SK-N-SH treated with all-trans-retinoic acid at 6 μM for 48 hours (cell line): ENCODE results near the gene TMBIM4.

Experiments
- ATAC-seq: fragments of 200-7000 bp; cut with Tn5 transposase; 3 replicates; pipeline ENCODE4 v1.9.1; 2020; ENCODE audit warnings: mild to moderate bottlenecking, moderate library complexity
- ARNTL ChIP-seq: fragments of 450-650 bp; formaldehyde crosslinking; IDR thresholded peaks from 2 replicates; pipeline ENCODE4 v1.5.0; 2020; ENCODE audit warnings: low read depth, mild to moderate bottlenecking, moderate library complexity, borderline replicate concordance
- BACH2 ChIP-seq: fragments of 250-450 bp; sonication (Bioruptor Pico); IDR thresholded peaks from 2 replicates; pipeline ENCODE4 v1.9.0; 2021; ENCODE audit warnings: mild to moderate bottlenecking, borderline replicate concordance
- CSDC2 ChIP-seq: fragments of 250-450 bp; sonication (Bioruptor Pico); IDR thresholded peaks from 2 replicates; pipeline ENCODE4 v1.5.0; 2020; ENCODE audit warnings: mild to moderate bottlenecking, moderate library complexity
- ESRRG ChIP-seq: fragments of 250-450 bp; sonication (Bioruptor Pico); IDR thresholded peaks from 2 replicates; pipeline ENCODE4 v1.6.1; 2021; ENCODE audit warnings: mild to moderate bottlenecking
- GLIS3 ChIP-seq: fragments of 250-450 bp; sonication (Bioruptor Pico); IDR thresholded peaks from 2 replicates; pipeline ENCODE4 v1.5.0; 2020; ENCODE audit warnings: mild to moderate bottlenecking, moderate library complexity
- OSR1 ChIP-seq: fragments of 250-450 bp; sonication (Bioruptor Pico); IDR thresholded peaks from 2 replicates; pipeline ENCODE4 v1.8.0; 2022; ENCODE audit warnings: moderate library complexity, mild to moderate bottlenecking, inconsistent platforms
- RARB ChIP-seq: fragments of 250-450 bp; sonication (Bioruptor Pico); IDR thresholded peaks from 2 replicates; pipeline ENCODE4 v1.8.0; 2021; ENCODE audit warnings: mild to moderate bottlenecking, moderate library complexity
- SNAI2 ChIP-seq: fragments of 250-450 bp; sonication (Bioruptor Pico); IDR thresholded peaks from 2 replicates; pipeline ENCODE4 v1.5.0; 2020; ENCODE audit warnings: mild to moderate bottlenecking, moderate library complexity
- TCF4 ChIP-seq: fragments of 250-450 bp; sonication (Bioruptor Pico); IDR thresholded peaks from 2 replicates; pipeline ENCODE4 v1.8.0; 2021; ENCODE audit warnings: mild to moderate bottlenecking, moderate library complexity, borderline replicate concordance
- TOX ChIP-seq: fragments of 250-450 bp; sonication (Bioruptor Pico); IDR thresholded peaks from 2 replicates; pipeline ENCODE4 v1.8.0; 2021; ENCODE audit warnings: mild to moderate bottlenecking, moderate library complexity, borderline replicate concordance
- ZFP3 ChIP-seq: fragments of 250-450 bp; sonication (Bioruptor Pico); IDR thresholded peaks from 2 replicates; pipeline ENCODE4 v1.5.0; 2020; ENCODE audit warnings: mild to moderate bottlenecking, moderate library complexity
- ZFP30 ChIP-seq: fragments of 450-650 bp; formaldehyde crosslinking; IDR thresholded peaks from 2 replicates; pipeline ENCODE4 v1.5.0; 2022; ENCODE audit warnings: mild to moderate bottlenecking, moderate library complexity
- ZNF565 ChIP-seq: fragments of 450-650 bp; formaldehyde crosslinking; conservative IDR thresholded peaks from 2 replicates; pipeline ENCODE4 v1.5.0; 2020; ENCODE audit warnings: low read depth, mild to moderate bottlenecking, moderate library complexity
- ZNF70 ChIP-seq: fragments of 450-650 bp; formaldehyde crosslinking; IDR thresholded peaks from 2 replicates; pipeline ENCODE4 v1.5.0; 2020; ENCODE audit warnings: mild to moderate bottlenecking, moderate library complexity
- ZNF8 ChIP-seq: fragments of 450-650 bp; formaldehyde crosslinking; IDR thresholded peaks from 2 replicates; pipeline ENCODE4 v1.5.0; 2020; ENCODE audit warnings: mild to moderate bottlenecking, moderate library complexity
- TF ChIP-seq, protein P1 (sequence below): fragments of 250-450 bp; sonication (Bioruptor Pico); IDR thresholded peaks from 2 replicates; pipeline ENCODE4 v1.8.0; 2021; ENCODE audit warnings: low read depth, mild to moderate bottlenecking, moderate library complexity, borderline replicate concordance
- TF ChIP-seq, protein P2 (sequence below): fragments of 250-450 bp; sonication (Bioruptor Pico); IDR thresholded peaks from 2 replicates; pipeline ENCODE4 v1.5.1; 2021; ENCODE audit warnings: mild to moderate bottlenecking, moderate library complexity
- TF ChIP-seq, protein P3 (sequence below): fragments of 250-450 bp; sonication (Bioruptor Pico); IDR thresholded peaks from 2 replicates; pipeline ENCODE4 v1.5.1; 2020; ENCODE audit warnings: low read depth, mild to moderate bottlenecking, moderate library complexity
- TF ChIP-seq, protein P4 (sequence below): fragments of 250-450 bp; sonication (Bioruptor Pico); IDR thresholded peaks from 2 replicates; pipeline ENCODE4 v1.5.0; 2020; ENCODE audit warnings: mild to moderate bottlenecking, moderate library complexity
- TF ChIP-seq, protein P5 (sequence below): fragments of 250-450 bp; sonication (Bioruptor Pico); IDR thresholded peaks from 2 replicates; pipeline ENCODE4 v1.8.0; 2020; ENCODE audit warnings: mild to moderate bottlenecking, moderate library complexity, borderline replicate concordance

Gene TMBIM4

DNA sequence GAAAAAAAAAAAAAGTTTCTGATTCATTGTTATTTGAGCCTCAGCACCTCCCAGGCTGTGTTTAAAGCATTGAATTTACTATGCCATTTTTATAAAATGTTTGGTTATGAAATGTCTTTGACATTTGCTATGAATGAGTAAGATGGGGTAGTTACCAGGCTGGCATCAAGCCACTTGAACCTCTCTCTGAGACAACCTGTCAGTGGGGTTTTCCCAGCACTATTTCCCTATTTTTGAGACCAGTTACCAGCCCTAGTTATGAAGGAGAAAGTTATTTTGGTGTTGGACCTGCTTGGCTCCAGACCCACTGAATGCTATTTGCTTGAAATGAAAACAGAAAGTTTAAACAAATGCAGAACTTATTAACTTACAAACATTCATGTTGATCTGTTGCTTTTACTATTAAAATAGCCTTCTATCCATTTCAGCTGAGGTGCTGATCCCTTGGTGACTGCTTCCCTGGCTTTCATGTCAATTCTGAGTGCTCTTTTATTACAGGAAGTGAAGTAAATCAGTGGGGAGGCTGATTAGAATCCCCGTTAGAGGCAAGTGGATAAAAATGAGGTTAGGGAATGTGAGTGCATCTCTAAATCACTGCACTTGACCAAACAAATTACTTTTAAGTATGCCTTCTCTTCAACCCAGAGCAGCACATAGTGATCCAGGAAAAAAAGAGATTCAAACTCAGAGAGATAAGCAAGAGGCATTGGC is 77.1 kb downstream of the TMBIM4 start:
- TF ChIP-seq TOX (CRISPR knock-in tag) (no peak), OSR1 (no peak), BACH2 (CRISPR knock-in tag) (no peak), ZFP3 (CRISPR knock-in tag) (no peak), ZNF8 (CRISPR knock-in tag) (no peak), SNAI2 (CRISPR knock-in tag) (no peak)
- TF ChIP-seq, protein P1, sequence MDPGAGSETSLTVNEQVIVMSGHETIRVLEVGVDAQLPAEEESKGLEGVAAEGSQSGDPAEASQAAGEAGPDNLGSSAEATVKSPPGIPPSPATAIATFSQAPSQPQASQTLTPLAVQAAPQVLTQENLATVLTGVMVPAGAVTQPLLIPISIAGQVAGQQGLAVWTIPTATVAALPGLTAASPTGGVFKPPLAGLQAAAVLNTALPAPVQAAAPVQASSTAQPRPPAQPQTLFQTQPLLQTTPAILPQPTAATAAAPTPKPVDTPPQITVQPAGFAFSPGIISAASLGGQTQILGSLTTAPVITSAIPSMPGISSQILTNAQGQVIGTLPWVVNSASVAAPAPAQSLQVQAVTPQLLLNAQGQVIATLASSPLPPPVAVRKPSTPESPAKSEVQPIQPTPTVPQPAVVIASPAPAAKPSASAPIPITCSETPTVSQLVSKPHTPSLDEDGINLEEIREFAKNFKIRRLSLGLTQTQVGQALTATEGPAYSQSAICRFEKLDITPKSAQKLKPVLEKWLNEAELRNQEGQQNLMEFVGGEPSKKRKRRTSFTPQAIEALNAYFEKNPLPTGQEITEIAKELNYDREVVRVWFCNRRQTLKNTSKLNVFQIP: no peak
- TF ChIP-seq, protein P2, sequence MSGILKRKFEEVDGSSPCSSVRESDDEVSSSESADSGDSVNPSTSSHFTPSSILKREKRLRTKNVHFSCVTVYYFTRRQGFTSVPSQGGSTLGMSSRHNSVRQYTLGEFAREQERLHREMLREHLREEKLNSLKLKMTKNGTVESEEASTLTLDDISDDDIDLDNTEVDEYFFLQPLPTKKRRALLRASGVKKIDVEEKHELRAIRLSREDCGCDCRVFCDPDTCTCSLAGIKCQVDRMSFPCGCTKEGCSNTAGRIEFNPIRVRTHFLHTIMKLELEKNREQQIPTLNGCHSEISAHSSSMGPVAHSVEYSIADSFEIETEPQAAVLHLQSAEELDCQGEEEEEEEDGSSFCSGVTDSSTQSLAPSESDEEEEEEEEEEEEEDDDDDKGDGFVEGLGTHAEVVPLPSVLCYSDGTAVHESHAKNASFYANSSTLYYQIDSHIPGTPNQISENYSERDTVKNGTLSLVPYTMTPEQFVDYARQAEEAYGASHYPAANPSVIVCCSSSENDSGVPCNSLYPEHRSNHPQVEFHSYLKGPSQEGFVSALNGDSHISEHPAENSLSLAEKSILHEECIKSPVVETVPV (CRISPR knock-in tag): no peak
- TF ChIP-seq, all 23 proteins: peak for 0
- ATAC-seq: peak; percentile 73

DNA sequence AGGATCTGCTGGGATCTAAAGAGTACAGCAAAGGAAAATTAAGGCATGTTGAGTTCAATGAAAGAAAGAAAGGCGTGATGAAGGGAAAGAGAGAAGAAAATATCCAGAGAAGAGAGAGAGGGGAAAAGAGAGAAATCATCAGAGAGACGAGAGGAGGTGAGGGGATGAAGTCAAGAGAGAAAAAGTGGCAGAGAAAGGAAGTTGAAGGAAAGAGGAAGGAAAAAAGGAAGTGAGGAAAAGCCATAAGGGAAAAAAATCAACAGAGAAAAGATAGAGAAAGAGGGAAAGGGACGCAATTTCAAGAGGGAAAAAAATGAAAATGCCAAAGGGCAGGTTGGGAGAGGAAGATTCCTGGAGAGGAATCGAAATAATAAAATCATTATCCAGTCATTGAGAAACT is 79.6 kb downstream of the TMBIM4 start:
- ATAC-seq: no peak
- TF ChIP-seq RARB (CRISPR knock-in tag): no peak
- TF ChIP-seq, protein P3, sequence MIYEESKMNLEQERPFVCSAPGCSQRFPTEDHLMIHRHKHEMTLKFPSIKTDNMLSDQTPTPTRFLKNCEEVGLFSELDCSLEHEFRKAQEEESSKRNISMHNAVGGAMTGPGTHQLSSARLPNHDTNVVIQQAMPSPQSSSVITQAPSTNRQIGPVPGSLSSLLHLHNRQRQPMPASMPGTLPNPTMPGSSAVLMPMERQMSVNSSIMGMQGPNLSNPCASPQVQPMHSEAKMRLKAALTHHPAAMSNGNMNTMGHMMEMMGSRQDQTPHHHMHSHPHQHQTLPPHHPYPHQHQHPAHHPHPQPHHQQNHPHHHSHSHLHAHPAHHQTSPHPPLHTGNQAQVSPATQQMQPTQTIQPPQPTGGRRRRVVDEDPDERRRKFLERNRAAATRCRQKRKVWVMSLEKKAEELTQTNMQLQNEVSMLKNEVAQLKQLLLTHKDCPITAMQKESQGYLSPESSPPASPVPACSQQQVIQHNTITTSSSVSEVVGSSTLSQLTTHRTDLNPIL (CRISPR knock-in tag): no peak
- no peak for TF ChIP-seq ZNF565 (CRISPR knock-in tag)
- TF ChIP-seq ZFP3 (CRISPR knock-in tag): no peak
- TF ChIP-seq, protein P1: no peak
- TF ChIP-seq ZNF70: no peak
- TF ChIP-seq GLIS3 (CRISPR knock-in tag): no peak
- no peak for TF ChIP-seq SNAI2 (CRISPR knock-in tag)
- TF ChIP-seq, protein P4, sequence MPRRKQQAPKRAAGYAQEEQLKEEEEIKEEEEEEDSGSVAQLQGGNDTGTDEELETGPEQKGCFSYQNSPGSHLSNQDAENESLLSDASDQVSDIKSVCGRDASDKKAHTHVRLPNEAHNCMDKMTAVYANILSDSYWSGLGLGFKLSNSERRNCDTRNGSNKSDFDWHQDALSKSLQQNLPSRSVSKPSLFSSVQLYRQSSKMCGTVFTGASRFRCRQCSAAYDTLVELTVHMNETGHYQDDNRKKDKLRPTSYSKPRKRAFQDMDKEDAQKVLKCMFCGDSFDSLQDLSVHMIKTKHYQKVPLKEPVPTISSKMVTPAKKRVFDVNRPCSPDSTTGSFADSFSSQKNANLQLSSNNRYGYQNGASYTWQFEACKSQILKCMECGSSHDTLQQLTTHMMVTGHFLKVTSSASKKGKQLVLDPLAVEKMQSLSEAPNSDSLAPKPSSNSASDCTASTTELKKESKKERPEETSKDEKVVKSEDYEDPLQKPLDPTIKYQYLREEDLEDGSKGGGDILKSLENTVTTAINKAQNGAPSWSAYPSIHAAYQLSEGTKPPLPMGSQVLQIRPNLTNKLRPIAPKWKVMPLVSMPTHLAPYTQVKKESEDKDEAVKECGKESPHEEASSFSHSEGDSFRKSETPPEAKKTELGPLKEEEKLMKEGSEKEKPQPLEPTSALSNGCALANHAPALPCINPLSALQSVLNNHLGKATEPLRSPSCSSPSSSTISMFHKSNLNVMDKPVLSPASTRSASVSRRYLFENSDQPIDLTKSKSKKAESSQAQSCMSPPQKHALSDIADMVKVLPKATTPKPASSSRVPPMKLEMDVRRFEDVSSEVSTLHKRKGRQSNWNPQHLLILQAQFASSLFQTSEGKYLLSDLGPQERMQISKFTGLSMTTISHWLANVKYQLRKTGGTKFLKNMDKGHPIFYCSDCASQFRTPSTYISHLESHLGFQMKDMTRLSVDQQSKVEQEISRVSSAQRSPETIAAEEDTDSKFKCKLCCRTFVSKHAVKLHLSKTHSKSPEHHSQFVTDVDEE (CRISPR knock-in tag): no peak
- no peak for TF ChIP-seq TOX (CRISPR knock-in tag)
- TF ChIP-seq, all 23 proteins: peak for 0

DNA sequence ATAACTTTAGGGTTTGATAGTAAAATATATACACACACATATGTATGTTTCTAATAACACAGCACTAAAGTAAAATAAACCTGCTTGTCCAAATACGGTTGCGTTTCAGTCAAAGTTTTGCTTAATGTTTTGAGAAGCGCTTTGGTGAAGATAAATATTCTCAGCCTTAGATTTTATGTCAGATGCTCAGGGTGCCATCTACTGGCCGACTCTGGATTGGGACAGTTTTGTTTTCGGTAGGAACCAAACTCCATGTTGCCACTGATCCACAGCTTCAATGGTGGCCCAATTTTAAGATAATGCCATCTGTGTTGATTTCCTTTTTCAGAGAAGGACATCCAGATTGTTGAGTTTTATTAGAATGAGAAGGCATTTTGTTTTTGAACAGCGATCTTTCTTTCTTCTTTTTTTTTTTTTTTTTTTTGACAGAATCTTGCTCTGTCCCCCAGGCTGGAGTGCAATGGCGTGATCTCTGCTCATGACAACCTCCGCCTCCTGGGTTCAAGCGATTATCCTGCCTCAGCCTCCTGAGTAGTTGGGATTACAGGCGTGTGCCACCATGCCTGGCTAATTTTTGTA is 82.3 kb downstream of the TMBIM4 start:
- peak; percentile 91 for ATAC-seq
- TF ChIP-seq ZFP30 (CRISPR knock-in tag) (no peak), ZNF8 (CRISPR knock-in tag) (no peak), BACH2 (CRISPR knock-in tag) (no peak), ESRRG (CRISPR knock-in tag) (no peak), TCF4 (no peak), ZNF565 (CRISPR knock-in tag) (no peak), CSDC2 (CRISPR knock-in tag) (no peak), ZFP3 (CRISPR knock-in tag) (no peak), SNAI2 (CRISPR knock-in tag) (no peak), OSR1 (no peak), RARB (CRISPR knock-in tag) (no peak), ZNF70 (no peak), ARNTL (CRISPR knock-in tag) (no peak)
- TF ChIP-seq, protein P5, sequence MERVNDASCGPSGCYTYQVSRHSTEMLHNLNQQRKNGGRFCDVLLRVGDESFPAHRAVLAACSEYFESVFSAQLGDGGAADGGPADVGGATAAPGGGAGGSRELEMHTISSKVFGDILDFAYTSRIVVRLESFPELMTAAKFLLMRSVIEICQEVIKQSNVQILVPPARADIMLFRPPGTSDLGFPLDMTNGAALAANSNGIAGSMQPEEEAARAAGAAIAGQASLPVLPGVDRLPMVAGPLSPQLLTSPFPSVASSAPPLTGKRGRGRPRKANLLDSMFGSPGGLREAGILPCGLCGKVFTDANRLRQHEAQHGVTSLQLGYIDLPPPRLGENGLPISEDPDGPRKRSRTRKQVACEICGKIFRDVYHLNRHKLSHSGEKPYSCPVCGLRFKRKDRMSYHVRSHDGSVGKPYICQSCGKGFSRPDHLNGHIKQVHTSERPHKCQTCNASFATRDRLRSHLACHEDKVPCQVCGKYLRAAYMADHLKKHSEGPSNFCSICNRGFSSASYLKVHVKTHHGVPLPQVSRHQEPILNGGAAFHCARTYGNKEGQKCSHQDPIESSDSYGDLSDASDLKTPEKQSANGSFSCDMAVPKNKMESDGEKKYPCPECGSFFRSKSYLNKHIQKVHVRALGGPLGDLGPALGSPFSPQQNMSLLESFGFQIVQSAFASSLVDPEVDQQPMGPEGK (CRISPR knock-in tag): no peak
- TF ChIP-seq, protein P4 (CRISPR knock-in tag): no peak
